NT2/D1 (cell line): ENCODE results near the gene RANBP17.

Experiments
- SUZ12 ChIP-seq: IDR thresholded peaks from 2 replicates; pipeline ENCODE4 v1.6.1; 2011; ENCODE audit not compliant: insufficient read length, insufficient read depth; ENCODE audit errors: extremely low read depth
- YY1 ChIP-seq: IDR thresholded peaks from 2 replicates; pipeline ENCODE4 v1.6.1; 2011; ENCODE audit not compliant: insufficient read length, insufficient read depth
- ZNF274 ChIP-seq: IDR thresholded peaks from 2 replicates; pipeline ENCODE4 v1.6.1; 2011; ENCODE audit warnings: mild to moderate bottlenecking, low read depth, low read length

GRCh38 chr5:170854566-170854965 is 7.3 kb upstream of the RANBP17 start:
- TF ChIP-seq YY1: no peak
- no peak for TF ChIP-seq ZNF274
- TF ChIP-seq SUZ12: no peak
